ENCODE data around the gene NDE1.
"Not testable (repeated sequence)": the region's sequence is repeated elsewhere in the genome, so short reads cannot be mapped to it uniquely, and the experiment has no call there.

The NDE1 gene

DNA sequence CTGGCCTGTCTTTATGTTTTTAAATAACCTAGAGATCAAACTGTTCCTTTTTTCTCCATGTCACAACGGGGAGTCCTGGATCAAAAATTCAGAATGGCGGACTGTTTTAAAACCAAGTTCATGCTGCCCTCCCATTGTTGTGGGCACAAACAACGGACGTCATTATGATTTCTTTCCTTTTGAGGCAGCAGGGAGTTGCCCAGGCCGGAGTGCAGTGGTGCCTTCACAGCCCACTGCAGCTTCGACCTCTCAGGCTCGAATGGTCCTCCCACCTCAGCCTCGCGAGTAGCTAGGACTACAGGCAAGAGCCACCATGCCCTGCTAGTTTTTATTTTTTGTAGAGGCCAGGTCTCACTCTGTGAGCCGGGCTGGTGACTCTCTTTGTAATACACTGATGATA, 26.5 kb downstream of the NDE1 start:
- no peak for TF ChIP-seq POLR2A (IDR thresholded peaks at IDR 0.05; ENCODE audit: low read depth, low read length)
- no peak for DNase-seq (ENCODE audit: insufficient read length, low spot score)
- no peak for FAIRE-seq

DNA sequence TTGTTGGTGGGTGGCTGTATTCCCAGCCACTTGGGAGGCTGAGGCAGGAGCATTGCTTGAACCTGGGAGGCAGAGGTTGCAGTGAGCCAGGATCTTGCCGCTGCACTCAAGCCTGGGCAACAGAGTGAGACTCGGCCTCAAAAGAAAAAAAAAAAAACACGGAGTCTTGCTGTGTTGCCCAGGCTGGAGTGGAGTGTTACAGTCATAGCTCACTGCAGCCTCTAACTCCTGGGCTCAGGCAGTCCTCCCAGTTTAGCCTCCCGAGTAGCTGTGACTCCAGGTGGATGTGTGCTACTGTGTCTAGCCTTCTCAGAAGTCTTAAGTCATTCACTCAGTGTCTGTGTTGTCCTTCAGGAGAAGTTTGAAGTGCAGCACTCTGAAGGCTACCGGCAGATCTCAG, 27.4 kb downstream of the NDE1 start:
- DNase-seq (ENCODE audit: insufficient read length, low spot score), result no peak
- TF ChIP-seq POLR2A (IDR thresholded peaks at IDR 0.05; ENCODE audit: low read depth, low read length), result no peak
- no peak for FAIRE-seq

- FAIRE-seq (peak; percentile 55), DNase-seq (ENCODE audit: insufficient read length, low spot score) (peak; percentile 37)
- no peak for TF ChIP-seq POLR2A (IDR thresholded peaks at IDR 0.05; ENCODE audit: low read depth, low read length)
These were observed 32.1 kb downstream of the NDE1 start for GRCh38 chr16:15682105-15682570.

GRCh38 chr16:15686287-15686686, 36.2 kb downstream of the NDE1 start:
- no peak for FAIRE-seq
- no peak for TF ChIP-seq POLR2A (IDR thresholded peaks at IDR 0.05; ENCODE audit: low read depth, low read length)
- no peak for DNase-seq (ENCODE audit: insufficient read length, low spot score)

DNA sequence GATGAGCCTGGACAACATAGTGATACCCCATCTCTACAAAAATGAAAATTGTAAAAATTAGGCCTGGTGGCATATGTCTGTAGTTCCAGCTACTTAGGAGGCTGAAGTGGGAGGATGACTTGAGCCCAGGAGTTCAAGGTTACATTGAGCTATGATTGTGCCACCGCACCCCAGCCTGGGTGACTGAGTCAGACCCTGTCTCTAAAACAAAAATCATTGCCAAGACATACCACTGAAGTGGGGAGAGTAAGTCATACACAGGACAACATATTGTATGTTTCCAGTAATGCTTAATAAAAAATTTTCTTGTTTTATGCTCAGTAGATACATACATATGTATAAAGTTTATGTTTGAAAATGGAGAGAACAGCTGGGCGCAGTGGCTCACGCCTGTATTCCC, 39.2 kb downstream of the NDE1 start:
- DNase-seq (ENCODE audit: insufficient read length, low spot score), result no peak
- TF ChIP-seq POLR2A (IDR thresholded peaks at IDR 0.05; ENCODE audit: low read depth, low read length), result no peak
- no peak for FAIRE-seq

- FAIRE-seq (no peak), DNase-seq (ENCODE audit: insufficient read length, low spot score) (no peak)
- no peak for TF ChIP-seq POLR2A (IDR thresholded peaks at IDR 0.05; ENCODE audit: low read depth, low read length)
These were observed 40.3 kb downstream of the NDE1 start for GRCh38 chr16:15690296-15690695.

GRCh38 chr16:15691046-15691445, 41.0 kb downstream of the NDE1 start:
- no peak for FAIRE-seq
- no peak for DNase-seq (ENCODE audit: insufficient read length, low spot score)
- no peak for TF ChIP-seq POLR2A (IDR thresholded peaks at IDR 0.05; ENCODE audit: low read depth, low read length)

GRCh38 chr16:15692508-15692907, 42.5 kb downstream of the NDE1 start:
- DNase-seq (ENCODE audit: insufficient read length, low spot score); FAIRE-seq: not testable (repeated sequence)

GRCh38 chr16:15694499-15694898, 44.5 kb downstream of the NDE1 start:
- DNase-seq (ENCODE audit: insufficient read length, low spot score) (no peak), FAIRE-seq (no peak)
- no peak for TF ChIP-seq POLR2A (IDR thresholded peaks at IDR 0.05; ENCODE audit: low read depth, low read length)

GRCh38 chr16:15699819-15700218, 49.8 kb downstream of the NDE1 start:
- no peak for TF ChIP-seq POLR2A (IDR thresholded peaks at IDR 0.05; ENCODE audit: low read depth, low read length)
- DNase-seq (ENCODE audit: insufficient read length, low spot score) (no peak), FAIRE-seq (no peak)

- FAIRE-seq (no peak), DNase-seq (ENCODE audit: insufficient read length, low spot score) (no peak)
- no peak for TF ChIP-seq POLR2A (IDR thresholded peaks at IDR 0.05; ENCODE audit: low read depth, low read length)
These were observed 51.3 kb downstream of the NDE1 start for GRCh38 chr16:15701367-15701766.

- FAIRE-seq, result no peak
- no peak for TF ChIP-seq POLR2A (IDR thresholded peaks at IDR 0.05; ENCODE audit: low read depth, low read length)
These were observed 52.2 kb downstream of the NDE1 start for GRCh38 chr16:15701975-15702970.

DNA sequence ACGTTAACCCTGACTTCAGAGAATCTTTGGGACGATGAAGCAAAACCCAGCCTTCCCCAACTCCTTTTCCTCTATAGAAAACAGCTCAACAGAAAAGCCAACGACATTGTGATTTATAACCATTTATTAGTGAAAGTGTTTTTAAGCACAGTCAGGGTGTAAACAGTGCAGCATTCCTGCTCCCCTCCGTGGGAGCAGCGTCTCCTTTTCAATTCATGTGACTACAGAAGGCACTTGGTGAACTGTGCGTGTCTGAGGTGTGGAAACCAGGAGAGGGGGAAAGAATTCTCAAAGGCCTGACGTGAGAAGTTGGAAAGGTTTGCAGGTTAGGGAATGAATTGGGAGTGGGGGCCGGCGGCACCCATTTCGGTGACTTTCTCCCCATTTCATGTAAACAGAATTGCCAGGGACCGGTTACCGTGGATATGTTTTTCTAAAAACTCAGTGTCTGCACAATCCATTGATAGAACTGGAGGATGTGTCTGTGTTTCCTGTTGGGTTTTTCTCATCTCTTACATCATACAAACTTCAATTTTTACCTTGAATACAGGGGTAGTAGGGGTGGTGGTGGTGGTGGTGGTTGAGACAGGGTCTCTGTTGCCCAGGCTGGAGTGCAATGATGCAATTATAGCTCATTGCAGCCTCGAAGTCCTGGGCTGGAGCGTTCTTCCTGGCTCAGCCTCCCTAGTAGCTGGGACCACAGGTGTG, 53.1 kb downstream of the NDE1 start:
- TF ChIP-seq POLR2A (IDR thresholded peaks at IDR 0.05; ENCODE audit: low read depth, low read length), result no peak
- DNase-seq (ENCODE audit: insufficient read length, low spot score) (no peak), FAIRE-seq (no peak)

More at GRCh38 chr16:15701975-15702970, 52.2 kb downstream of the NDE1 start:
- no peak for DNase-seq (ENCODE audit: insufficient read length, low spot score)

DNA sequence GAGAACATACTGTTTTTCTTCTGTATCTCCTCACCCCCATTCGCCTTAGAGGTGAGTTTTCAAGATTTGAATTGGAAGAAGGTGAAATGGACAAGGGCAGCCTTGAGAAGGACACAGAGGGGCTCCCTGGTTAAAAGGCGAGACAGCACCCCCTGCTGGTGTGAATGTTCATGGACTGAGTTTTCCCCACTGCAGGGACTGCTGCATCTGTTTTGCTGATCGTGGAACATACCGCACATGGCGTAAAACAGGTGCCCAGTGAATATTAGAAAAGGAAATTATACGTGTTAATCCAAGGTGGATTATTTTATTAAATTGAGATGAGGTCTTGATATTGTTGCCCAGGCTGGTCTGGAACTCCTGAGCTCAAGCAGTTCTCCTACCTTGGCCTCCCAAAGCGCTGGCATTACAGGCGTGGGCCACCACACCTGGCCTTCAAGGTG, 54.5 kb downstream of the NDE1 start:
- peak; percentile 77 for DNase-seq (ENCODE audit: insufficient read length, low spot score)
- no peak for TF ChIP-seq POLR2A (IDR thresholded peaks at IDR 0.05; ENCODE audit: low read depth, low read length)
- FAIRE-seq, result no peak

Data from H54 (cell line).